ENCODE measurements around the gene AMZ2. TPM values are rescaled to one million over a fixed set of nuclear protein-coding genes. Genes with fewer than 3 reads are reported as not detected.
A peak's percentile ranks its signal among the peaks of the same experiment; 100 is the strongest.

The AMZ2 gene
- polyA plus RNA-seq, 3 donors: 34.0 to 67.6 (median 67.2) TPM

- peaks cover 44% of the 10 kb centered on the region for H3K79me2 ChIP-seq (ENCODE audit: insufficient read depth, low read length)
- TF ChIP-seq CTCF (IDR thresholded peaks at IDR 0.05): no peak
- no peaks in the 10 kb centered on the region for H4K20me1 ChIP-seq (ENCODE audit: insufficient read depth, low read length)
- peaks cover 66% of the 10 kb centered on the region for H3K4me1 Mint-ChIP-seq
- H3K4me1 ChIP-seq (ENCODE audit: control insufficient read depth in 1 of 2, insufficient read depth in 2 of 2, low read length in 2 of 2): peaks cover 76 to 82% of the 10 kb centered on the region in 2 donors
- H3K4me2 ChIP-seq (replicated peaks; ENCODE audit: extremely low read depth, low read length, poor library complexity, severe bottlenecking): no peak overlapping the region
- intact Hi-C loops (cut with micrococcal nuclease): loop anchor here in 1 of 2 donors (5.0 kb wide), 1 partner anchor 46 kb away; the partner anchor contains the start of gene AMZ2
- 100% methylated on average over 3 of the region's 6 CpGs for whole genome bisulfite sequencing (ENCODE audit: insufficient coverage)
- peak overlapping the region in 4 of 7 donors; percentile 18 to 95 (median 60) for H3K27ac Mint-ChIP-seq
- no peaks in the 10 kb centered on the region for H3K36me3 ChIP-seq (replicated peaks in 1 of 2; ENCODE audit: control insufficient read depth in 1 of 2, insufficient read depth in 2 of 2, low read length in 2 of 2)
- peaks cover 0 to 2% (median 2%) of the 10 kb centered on the region in 3 donors for H3K27me3 Mint-ChIP-seq (ENCODE audit: low read depth in 3 of 3)
- H3K27ac ChIP-seq (ENCODE audit: low read depth in 1 of 2, low read length in 2 of 2): peak overlapping the region in 1 of 2 donors; percentile 97
- peak overlapping the region in 1 of 3 experiments; percentile 97 for H3K4me3 ChIP-seq (replicated peaks in 1 of 3; ENCODE audit: low read depth in 2 of 3, low read length in 3 of 3)
- no peak overlapping the region for H2AFZ ChIP-seq (ENCODE audit: insufficient read depth, low read depth, low read length, poor library complexity, severe bottlenecking)
- H3K9me3 Mint-ChIP-seq: peaks cover 0 to 2% (median 2%) of the 10 kb centered on the region in 7 donors
- no peak overlapping the region for H3K4me3 Mint-ChIP-seq
- DNase-seq: no peak
- peaks cover 14% of the 10 kb centered on the region in 2 donors for H3K36me3 Mint-ChIP-seq
- H3K9ac ChIP-seq (ENCODE audit: insufficient read depth, low read length, poor library complexity, severe bottlenecking): no peak overlapping the region
- H3K27me3 ChIP-seq (ENCODE audit: control insufficient read depth in 2 of 2, insufficient read depth in 2 of 2, low read length in 2 of 2): no peaks in the 10 kb centered on the region
- no peaks in the 10 kb centered on the region for H3K9me3 ChIP-seq (replicated peaks in 1 of 2; ENCODE audit: control insufficient read depth in 1 of 2, insufficient read depth in 1 of 2, low read length in 2 of 2)
These were observed 45.8 kb downstream of the AMZ2 start for GRCh38 chr17:68293490-68294195.

GRCh38 chr17:68294196-68294555 is 46.3 kb downstream of the AMZ2 start:
- H3K27ac ChIP-seq (ENCODE audit: low read depth in 1 of 2, low read length in 2 of 2): peak overlapping the region in 1 of 2 donors; percentile 56
- no peak overlapping the region for H2AFZ ChIP-seq (ENCODE audit: insufficient read depth, low read depth, low read length, poor library complexity, severe bottlenecking)
- Mint-ChIP-seq H3K4me1 (peaks cover 62% of the 10 kb centered on the region), H3K36me3 (peaks cover 10 to 11% of the 10 kb centered on the region in 2 donors), H3K4me3 (no peak overlapping the region), H3K27me3 (ENCODE audit: low read depth in 3 of 3) (peaks cover 0 to 2% (median 2%) of the 10 kb centered on the region in 3 donors), H3K27ac (peak overlapping the region in 3 of 7 donors; percentile 18 to 74 (median 46)), H3K9me3 (peaks cover 0 to 4% (median 2%) of the 10 kb centered on the region in 7 donors)
- 100% methylated on average over 1 of the region's 3 CpGs for WGBS (ENCODE audit: insufficient coverage)
- no peaks in the 10 kb centered on the region for H3K9me3 ChIP-seq (replicated peaks in 1 of 2; ENCODE audit: control insufficient read depth in 1 of 2, insufficient read depth in 1 of 2, low read length in 2 of 2)
- no peak for DNase-seq
- no peaks in the 10 kb centered on the region for H4K20me1 ChIP-seq (ENCODE audit: insufficient read depth, low read length)
- no peaks in the 10 kb centered on the region for H3K36me3 ChIP-seq (replicated peaks in 1 of 2; ENCODE audit: control insufficient read depth in 1 of 2, insufficient read depth in 2 of 2, low read length in 2 of 2)
- no peak overlapping the region for H3K9ac ChIP-seq (ENCODE audit: insufficient read depth, low read length, poor library complexity, severe bottlenecking)
- no peaks in the 10 kb centered on the region for H3K27me3 ChIP-seq (ENCODE audit: control insufficient read depth in 2 of 2, insufficient read depth in 2 of 2, low read length in 2 of 2)
- peaks cover 73 to 79% of the 10 kb centered on the region in 2 donors for H3K4me1 ChIP-seq (ENCODE audit: control insufficient read depth in 1 of 2, insufficient read depth in 2 of 2, low read length in 2 of 2)
- intact Hi-C loops (cut with micrococcal nuclease): loop anchor here in 1 of 2 donors (5.0 kb wide), 1 partner anchor 47 kb away; the partner anchor contains the start of gene AMZ2
- TF ChIP-seq CTCF (IDR thresholded peaks at IDR 0.05): no peak
- H3K4me2 ChIP-seq (replicated peaks; ENCODE audit: extremely low read depth, low read length, poor library complexity, severe bottlenecking): no peak overlapping the region
- peaks cover 40% of the 10 kb centered on the region for H3K79me2 ChIP-seq (ENCODE audit: insufficient read depth, low read length)
- H3K4me3 ChIP-seq (replicated peaks in 1 of 3; ENCODE audit: low read depth in 2 of 3, low read length in 3 of 3): no peak overlapping the region
